ENCODE measurements around the gene BRF1.

Gene BRF1

GRCh38 chr14:105211086-105211757, 89.6 kb downstream of the BRF1 start:
- no peak for DNase-seq (ENCODE audit: low read depth in 2 of 2)

GRCh38 chr14:105210266-105211025, 90.4 kb downstream of the BRF1 start:
- no peak for DNase-seq (ENCODE audit: low read depth in 2 of 2)

DNA sequence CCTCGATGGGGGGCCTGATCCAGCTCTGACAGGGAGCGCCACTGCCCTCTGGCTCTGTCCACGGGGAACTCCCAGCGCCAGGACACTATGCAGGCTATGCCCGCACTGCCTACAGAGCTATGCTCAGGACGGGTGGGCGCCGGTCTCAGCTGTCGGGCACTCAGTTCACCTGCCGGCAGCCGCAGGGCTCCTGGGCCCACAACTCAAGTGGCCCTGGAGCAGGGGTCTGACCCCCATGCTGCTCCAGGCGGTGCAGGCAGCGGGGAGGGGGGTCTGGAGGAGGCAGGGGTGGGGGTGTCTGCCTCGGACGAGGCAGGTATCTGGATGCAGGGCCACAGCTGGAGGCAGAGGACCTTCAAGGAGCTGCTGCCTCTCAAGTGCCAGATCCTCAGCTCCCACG, 91.2 kb downstream of the BRF1 start:
- DNase-seq (ENCODE audit: low read depth in 2 of 2) = no peak

DNA sequence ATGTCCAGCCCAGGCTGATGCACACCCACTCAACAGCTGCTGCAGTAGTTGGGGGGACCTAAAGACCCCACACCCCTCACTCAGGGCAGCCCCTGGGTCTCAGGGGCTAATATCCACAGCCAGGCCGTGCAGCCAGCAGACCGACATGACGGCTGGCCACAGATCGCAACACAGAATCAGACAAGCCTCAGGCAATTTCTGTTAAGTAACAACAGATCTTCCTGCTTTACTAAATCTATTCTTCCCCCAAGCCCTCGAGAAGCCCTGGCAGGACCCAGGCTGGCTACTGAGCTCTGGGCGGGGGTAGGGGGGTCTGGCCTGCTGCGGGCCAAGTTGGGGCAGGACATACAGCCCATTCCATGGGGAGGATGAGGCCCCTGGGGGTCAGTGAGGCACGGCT, 91.7 kb downstream of the BRF1 start:
- no peak for DNase-seq (ENCODE audit: low read depth in 2 of 2)

- DNase-seq (ENCODE audit: low read depth in 2 of 2) = no peak
Observed at GRCh38 chr14:105208738-105209075, 92.1 kb downstream of the BRF1 start.

DNA sequence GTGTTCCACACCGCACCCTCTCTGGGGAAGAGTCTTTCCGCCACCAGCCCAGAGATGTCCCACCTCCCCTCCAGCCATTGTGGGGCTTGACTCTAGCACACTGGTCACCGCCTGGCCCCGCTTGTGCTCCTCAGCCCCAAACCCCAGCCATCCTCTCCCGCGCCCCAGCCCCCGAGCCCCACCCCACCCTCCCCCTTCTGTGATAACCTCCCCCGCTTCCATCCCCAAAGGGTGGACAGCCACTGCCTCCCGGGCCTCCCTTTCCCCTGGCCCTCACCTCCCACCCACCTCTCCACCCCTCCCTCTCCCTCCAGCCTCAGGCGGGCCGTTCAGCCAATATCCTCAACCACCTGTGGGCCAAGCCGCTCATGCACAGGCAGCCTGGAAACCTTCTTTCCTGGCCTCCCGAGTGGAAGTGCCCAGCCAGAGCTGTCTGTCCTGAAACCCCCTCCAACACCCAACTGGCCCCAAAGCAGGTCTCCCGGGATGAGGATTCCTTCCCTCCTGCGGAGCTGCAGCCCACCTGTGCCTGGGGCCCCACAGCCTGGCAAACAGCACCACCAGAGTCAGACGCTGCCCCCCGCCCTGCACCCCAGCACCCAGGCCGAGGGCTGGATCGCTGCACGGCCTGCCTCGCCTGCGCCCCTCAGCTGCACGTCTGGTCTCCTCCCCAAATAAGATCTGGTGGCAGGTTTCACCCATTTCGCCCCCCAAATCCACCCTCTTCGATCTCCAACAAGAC, 92.6 kb downstream of the BRF1 start:
- no peak for DNase-seq (ENCODE audit: low read depth in 2 of 2)

DNA sequence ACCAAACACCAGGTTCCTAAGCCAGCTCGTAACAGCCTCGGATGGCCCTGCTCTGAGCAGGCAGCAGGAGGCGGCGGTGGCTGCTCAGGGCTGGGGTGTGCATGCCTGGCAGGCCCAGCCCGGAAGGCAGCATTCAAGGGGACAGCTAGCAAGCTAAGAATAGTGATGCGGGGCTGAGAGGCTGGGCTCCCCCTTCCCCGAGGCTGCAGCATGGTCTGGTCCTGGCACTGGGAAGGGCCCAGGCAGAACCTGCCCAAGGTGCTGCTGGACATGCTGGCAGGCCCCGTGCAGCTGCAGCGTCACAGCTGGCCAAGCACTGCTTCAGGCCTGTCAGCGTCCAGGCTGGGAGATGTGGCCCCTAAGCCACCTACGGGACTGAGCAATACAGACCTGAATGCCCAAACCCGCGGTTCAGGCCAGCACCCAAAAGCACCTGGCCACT, 93.3 kb downstream of the BRF1 start:
- no peak for DNase-seq (ENCODE audit: low read depth in 2 of 2)

DNA sequence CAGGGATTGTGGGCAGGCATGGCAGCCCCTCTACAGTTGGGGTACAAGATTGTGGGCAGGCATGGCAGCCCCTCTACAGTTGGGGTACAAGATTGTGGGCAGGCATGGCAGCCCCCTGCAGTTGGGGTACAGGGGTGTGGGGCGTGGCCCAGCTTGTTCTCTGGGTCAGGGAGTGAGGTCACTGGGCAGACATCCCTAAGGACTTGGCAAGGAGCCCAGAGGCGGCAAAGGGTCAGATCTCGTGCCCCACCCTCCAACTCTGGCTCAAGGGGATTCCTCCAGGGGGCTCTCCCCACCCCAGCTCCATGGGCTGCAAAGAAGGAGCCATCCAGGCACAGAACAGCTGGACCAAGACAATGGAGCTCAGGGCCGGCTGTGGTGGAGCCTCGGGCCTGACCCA, 93.9 kb downstream of the BRF1 start:
- no peak for DNase-seq (ENCODE audit: low read depth in 2 of 2)

GRCh38 chr14:105205673-105206208, 95.1 kb downstream of the BRF1 start:
- DNase-seq (ENCODE audit: low read depth in 2 of 2) = no peak

- DNase-seq (ENCODE audit: low read depth in 2 of 2) = no peak
Observed at GRCh38 chr14:105204931-105205672, 95.7 kb downstream of the BRF1 start.

DNA sequence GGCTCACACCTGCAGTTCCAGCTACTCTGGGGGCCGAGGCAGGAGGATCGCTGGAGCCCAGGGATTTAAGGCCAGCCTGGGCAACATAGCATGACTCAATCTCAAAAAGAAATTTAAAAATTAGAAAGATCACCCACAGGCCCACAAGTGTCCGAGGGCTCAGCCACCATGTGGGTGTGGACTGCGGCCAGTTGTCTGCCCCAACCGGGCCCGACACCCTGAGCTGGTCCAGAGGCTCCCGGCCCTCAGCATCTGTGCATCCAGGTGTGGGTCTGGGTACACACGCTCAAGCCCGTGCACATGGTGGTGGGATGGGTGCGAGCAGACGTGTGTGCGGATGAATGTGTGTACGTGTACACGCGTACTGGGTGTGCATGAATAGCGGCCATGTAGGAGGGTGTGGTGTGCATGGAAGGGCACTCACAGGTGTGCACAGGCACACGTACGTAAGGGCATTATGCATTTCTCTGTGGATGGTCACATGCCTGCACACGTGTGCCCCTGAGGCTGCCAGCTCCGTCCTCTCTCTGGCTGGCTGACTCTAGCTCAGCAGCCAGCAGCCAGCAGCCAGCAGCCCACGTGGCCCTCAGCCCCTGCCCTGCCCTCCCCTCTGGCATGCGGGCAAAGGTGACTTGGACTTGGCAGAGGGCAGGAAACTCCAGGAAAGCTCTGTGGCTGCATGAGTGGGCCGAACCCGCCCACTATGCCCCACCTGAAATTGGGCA, 96.4 kb downstream of the BRF1 start:
- DNase-seq (ENCODE audit: low read depth in 2 of 2) = no peak

DNA sequence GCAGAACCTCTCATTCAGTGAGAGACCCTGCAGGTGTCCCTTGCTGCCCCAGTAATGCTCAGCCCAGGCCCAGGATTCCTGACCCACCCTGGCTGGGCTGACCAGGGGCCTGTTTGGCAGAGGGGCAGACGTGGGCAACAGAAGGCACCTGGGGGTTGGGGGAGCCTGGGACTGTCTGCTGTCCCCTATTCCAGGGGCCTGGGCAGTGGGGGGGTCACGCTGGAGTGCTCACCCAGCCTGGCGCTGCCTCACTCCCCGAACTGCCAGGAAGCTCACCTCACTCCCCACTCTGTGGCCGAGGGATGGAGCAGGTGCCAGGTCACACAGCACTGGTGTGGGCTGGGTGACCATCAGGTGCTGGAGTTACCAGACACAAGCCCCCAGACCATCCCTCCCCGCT, 97.1 kb downstream of the BRF1 start:
- DNase-seq (ENCODE audit: low read depth in 2 of 2) = no peak

DNA sequence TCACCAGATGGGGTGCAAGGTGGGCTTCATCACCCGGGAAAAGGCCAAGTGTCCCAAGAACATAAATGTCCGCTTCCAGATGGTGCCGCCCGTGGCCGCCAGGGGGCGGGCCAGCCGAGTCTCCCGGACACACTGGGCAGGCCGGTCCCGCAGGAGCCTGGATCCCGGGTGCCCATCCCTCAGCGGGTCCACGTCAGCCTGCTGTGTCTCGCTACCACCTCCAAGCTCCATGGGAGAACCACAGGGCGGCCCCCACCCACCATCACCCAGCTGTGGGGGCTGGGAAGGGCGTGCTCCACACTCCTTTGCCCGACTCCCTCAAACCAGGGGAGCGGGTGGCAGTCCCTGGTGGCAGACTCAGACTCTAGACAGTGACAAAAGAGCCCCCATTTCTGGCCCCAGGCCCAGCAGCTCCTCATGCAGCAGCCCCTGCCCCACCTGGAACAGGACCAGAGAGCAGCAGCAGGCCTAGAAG, 97.7 kb downstream of the BRF1 start:
- peak; percentile 25 to 37 for DNase-seq (ENCODE audit: low read depth in 2 of 2)

DNA sequence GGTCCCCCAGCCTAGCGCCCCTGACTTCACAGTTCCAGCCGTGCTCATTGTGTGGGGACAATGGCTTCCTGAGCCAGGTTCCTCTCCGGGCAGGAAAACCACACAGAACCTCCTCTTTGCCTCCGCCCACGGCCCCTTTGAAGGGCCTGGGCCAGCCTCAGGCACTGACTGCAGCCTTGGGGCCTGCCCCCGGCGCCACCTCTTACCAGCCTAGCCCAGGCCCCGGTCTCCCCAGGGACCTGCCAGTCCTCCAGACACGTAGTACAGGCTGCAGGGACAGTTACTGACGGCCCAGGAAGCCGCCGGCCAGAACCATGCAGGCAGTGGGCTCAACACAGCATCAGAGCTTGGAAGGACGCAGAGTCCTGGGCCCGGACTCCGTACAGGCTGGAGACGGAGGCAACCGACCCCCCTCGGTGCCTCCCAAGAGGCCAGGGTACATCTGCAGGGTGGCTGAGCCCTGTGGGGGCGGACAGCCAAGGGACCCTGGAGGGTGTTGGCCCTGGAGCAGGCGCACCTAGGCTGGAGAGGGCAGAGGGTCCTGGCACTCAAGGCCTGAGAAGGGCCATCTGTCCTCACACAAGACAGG, 98.8 kb downstream of the BRF1 start:
- no peak for DNase-seq (ENCODE audit: low read depth in 2 of 2)

- no peak for DNase-seq (ENCODE audit: low read depth in 2 of 2)
Observed at GRCh38 chr14:105201156-105201924, 99.5 kb downstream of the BRF1 start.

- no peak for DNase-seq (ENCODE audit: low read depth in 2 of 2)
Observed at GRCh38 chr14:105200641-105201040, 100.2 kb downstream of the BRF1 start.

GRCh38 chr14:105200074-105200473, 100.7 kb downstream of the BRF1 start:
- no peak for DNase-seq (ENCODE audit: low read depth in 2 of 2)

DNA sequence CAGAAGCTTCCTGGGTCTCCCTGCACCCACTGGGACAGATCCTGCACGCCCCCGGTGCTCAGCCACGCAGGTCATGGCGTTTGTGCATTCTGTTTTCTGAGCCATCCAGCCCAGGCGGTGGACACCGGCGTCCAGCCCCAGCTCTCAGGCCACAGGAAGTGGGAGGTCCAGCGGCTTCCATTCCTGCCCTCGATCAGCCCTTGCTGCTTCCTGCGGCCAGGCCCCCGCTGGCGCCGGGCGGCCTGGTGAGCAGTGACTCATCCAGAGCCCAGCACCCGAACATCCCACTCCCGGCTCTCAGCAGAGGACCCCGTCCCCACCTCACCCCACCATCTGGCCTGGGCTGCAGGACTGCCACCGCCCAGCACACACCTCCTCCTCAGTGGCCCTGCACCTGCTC, 101.7 kb downstream of the BRF1 start:
- DNase-seq (ENCODE audit: low read depth in 2 of 2) = no peak

DNA sequence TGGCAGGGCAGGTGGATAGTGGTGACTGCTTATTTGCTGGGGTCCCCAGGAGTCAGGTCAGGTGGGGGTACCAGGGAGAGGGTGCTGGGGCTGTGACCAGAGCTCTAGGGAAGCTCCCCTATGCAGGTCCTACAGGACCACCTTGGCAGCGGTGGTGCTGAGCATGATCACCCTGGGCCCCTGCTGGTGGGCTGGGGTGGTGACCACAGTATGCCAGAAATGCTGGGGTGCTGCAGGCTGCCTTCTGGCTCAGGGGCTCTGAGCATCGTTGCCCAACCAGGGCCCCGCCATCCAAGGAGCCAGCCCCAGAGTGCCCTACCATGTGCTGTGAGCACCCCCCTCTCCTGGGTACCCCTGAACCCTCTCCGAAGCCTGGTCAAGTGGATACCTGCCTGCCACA, 102.2 kb downstream of the BRF1 start:
- DNase-seq (ENCODE audit: low read depth in 2 of 2) = no peak

DNA sequence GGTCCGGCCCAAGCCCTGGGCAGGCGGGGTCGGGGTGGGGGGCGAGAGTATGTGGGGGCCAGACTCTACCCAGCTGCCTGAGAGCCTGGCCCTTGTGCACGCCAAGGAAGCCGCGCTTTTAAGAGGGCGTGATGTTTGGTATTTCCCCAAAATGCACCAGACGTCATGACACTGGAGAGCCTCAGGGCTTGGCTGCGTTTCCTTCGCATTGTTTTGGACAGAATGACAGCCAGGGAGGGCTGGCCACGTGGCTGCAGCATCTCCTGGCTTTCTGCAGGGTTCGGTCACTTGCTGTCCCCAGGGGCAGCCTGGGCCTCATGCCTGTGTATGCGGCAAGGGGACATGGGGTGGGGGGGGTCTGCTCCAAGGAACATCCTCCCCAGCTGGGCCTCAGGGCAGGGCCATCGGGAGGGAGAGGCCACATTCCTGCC, 103.6 kb downstream of the BRF1 start:
- DNase-seq (ENCODE audit: low read depth in 2 of 2) = no peak
